Brain microvascular endothelial cell (primary cell): ENCODE data around the gene ZNF609.
"Not testable (repeated sequence)": the region's sequence is repeated elsewhere in the genome, so short reads cannot be mapped to it uniquely, and the experiment has no call there.

Source experiments
- DNase-seq: peaks from one replicate; pipeline ENCODE4 v3.0.0-alpha.2; 2020
- H3K27ac ChIP-seq: fragments of 250-450 bp; sonication (Bioruptor Pico); 2 replicates; pipeline ENCODE4 v1.5.1; 2020; ENCODE audit warnings: mild to moderate bottlenecking, moderate library complexity
- H3K27me3 ChIP-seq: fragments of 250-450 bp; sonication (Bioruptor Pico); replicated peaks from 2 replicates; pipeline ENCODE4 v1.5.1; 2020; ENCODE audit warnings: mild to moderate bottlenecking
- H3K36me3 ChIP-seq: fragments of 250-450 bp; sonication (Bioruptor Pico); replicated peaks from 2 replicates; pipeline ENCODE4 v1.5.1; 2020; ENCODE audit warnings: mild to moderate bottlenecking
- H3K4me3 ChIP-seq: 2 replicates; pipeline ENCODE4 v1.5.1; 2011; ENCODE audit warnings: low read depth, mild to moderate bottlenecking, control low read depth, low read length, moderate library complexity
- CTCF ChIP-seq: IDR thresholded peaks from 2 replicates; pipeline ENCODE4 v1.5.1; 2011; ENCODE audit warnings: low read depth, mild to moderate bottlenecking, moderate library complexity, low read length, control low read depth, inconsistent platforms; ENCODE audit errors: missing control alignments
- in situ Hi-C: cut with HindIII; loops from 2 replicates; pipeline ENCODE4 v1.10.0; 2017; ENCODE audit warnings: low sequenced_read_pairs, low pct_ligation_motif_present

Gene ZNF609

GRCh38 chr15:64640146-64640871, 179.9 kb downstream of the ZNF609 start:
- no peak for DNase-seq
- no peak for TF ChIP-seq CTCF
- in situ Hi-C loops: no loop called here
- no peaks in the 10 kb centered on the region for H3K27me3 ChIP-seq
- no peak overlapping the region for H3K4me3 ChIP-seq
- H3K27ac ChIP-seq: no peak overlapping the region
- H3K36me3 ChIP-seq: no peaks in the 10 kb centered on the region

GRCh38 chr15:64642875-64643274, 182.5 kb downstream of the ZNF609 start:
- in situ Hi-C loops: no loop called here
- no peak for DNase-seq
- no peak overlapping the region for H3K4me3 ChIP-seq
- no peaks in the 10 kb centered on the region for H3K27me3 ChIP-seq
- no peaks in the 10 kb centered on the region for H3K36me3 ChIP-seq
- no peak overlapping the region for H3K27ac ChIP-seq
- no peak for TF ChIP-seq CTCF

GRCh38 chr15:64643685-64644084, 183.3 kb downstream of the ZNF609 start:
- Histone ChIP-seq H3K27me3 (no peaks in the 10 kb centered on the region), H3K36me3 (no peaks in the 10 kb centered on the region), H3K27ac (no peak overlapping the region), H3K4me3 (no peak overlapping the region)
- in situ Hi-C loops: no loop called here
- TF ChIP-seq CTCF: no peak
- no peak for DNase-seq

GRCh38 chr15:64644811-64645210, 184.4 kb downstream of the ZNF609 start:
- H3K36me3 ChIP-seq, in situ Hi-C loops, H3K4me3 ChIP-seq, H3K27ac ChIP-seq, DNase-seq, H3K27me3 ChIP-seq: not testable (repeated sequence)

GRCh38 chr15:64645995-64646394, 185.6 kb downstream of the ZNF609 start:
- no peak overlapping the region for H3K27ac ChIP-seq
- H3K36me3 ChIP-seq: no peaks in the 10 kb centered on the region
- no peak for TF ChIP-seq CTCF
- no peak for DNase-seq
- H3K27me3 ChIP-seq: no peaks in the 10 kb centered on the region
- in situ Hi-C loops: no loop called here
- no peak overlapping the region for H3K4me3 ChIP-seq

GRCh38 chr15:64647367-64647766, 187.0 kb downstream of the ZNF609 start:
- no peak for DNase-seq
- H3K27ac ChIP-seq: no peak overlapping the region
- H3K4me3 ChIP-seq: no peak overlapping the region
- in situ Hi-C loops: no loop called here
- no peaks in the 10 kb centered on the region for H3K36me3 ChIP-seq
- no peak for TF ChIP-seq CTCF
- H3K27me3 ChIP-seq: no peaks in the 10 kb centered on the region
